GM19372 (cell line): ENCODE data around the gene CNFN.

Source experiments
- ATAC-seq: cut with Tn5 transposase; IDR thresholded peaks from one replicate; pipeline ENCODE4 v1.9.1; 2021; ENCODE audit warnings: mild to moderate bottlenecking, low read depth, moderate library complexity; ENCODE audit not compliant: unreplicated experiment

CNFN gene

DNA sequence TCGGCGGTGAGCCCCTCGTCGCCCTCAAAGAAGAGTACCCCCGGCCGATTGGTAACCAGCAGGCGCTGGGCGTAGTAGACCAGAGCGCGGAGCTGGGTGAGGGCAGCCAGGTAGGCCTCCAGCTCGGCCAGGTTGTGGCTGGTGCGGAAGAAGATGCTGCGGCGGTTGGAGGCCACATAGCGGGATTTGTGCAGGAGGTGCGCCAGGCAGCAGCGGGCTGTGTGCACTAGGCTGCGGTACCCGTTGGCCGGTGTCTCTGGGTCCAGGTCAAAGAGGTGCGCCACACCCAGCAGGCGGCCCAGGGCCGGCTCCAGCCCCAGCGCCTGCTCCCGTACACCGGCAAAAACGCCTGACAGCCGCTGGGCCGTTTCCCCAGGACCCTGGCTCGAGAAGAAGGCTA lies 20.3 kb upstream of the CNFN start:
- ATAC-seq, result no peak

DNA sequence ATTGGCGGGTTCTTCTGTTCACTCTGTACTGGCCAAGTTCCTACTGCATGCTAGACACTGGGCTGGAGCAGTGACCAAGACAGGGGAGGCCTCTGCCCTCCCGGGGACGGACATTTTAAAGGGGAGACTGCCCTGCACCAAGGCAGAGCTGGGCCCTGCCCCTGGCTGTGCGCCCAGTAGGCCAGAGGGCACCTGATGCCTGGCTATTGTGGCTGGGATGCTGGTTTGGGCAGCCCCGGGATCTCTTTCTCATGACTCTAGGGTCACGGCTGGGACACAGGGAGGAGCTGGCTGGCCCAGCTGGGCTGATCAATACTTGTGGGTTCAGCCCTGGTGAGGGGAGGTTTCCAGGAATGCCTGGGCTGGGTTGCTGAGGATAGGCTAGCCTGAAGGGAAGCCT lies 19.4 kb upstream of the CNFN start:
- no peak for ATAC-seq

DNA sequence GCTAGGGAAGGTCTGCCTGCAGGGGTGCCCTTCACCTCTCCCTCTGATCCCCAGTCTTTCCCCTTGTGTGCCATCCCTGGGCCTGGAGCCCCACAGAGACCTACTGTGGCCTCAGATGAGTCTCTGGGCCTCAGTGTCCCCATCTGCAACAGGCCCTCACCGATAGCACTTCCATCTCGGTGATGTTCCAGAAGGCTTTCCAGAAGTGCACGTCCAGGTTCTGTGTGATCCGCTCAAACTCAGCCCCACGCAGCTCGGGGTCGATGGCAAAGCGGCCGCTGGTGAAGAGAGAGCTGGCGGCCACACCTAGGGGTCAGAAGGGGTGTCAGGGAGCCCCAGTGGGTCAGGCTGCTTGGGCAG lies 17.7 kb upstream of the CNFN start:
- ATAC-seq, result no peak

DNA sequence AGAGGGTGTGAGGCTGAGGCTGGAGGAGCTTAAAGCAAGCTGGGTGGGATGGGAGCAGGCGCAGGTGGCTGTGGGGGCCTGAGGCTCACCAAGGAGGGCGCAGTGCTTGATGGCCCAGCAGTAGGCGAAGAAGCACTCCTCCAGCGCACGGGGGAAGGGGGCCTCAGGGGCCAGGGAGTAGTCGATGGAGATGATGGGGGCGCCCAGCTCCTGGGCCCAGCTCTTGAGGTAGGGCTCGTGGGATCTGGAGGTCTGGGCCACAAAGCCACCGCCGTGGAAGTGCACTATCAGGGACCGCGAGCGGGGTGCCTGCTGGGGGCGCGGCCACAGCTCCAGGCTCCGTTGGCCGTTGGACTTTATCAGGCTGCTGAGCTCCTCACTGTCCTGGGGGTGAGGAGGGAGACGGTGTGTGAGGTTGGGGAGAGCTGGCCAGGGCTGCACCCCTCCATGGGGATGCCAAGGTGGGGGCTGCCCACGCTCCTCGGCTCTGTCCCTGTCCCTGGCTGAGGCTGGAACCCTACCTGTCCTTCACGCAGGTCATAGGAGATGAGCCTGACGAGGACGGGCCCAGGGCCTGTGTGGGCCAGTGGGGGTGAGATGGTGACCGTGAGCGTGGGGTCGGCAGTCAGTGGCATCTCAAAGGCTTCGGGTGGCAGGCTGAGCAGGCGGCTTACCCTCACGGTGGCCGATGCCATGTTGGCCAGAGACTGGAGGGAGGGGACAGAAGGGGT lies 17.2 kb upstream of the CNFN start:
- no peak for ATAC-seq

DNA sequence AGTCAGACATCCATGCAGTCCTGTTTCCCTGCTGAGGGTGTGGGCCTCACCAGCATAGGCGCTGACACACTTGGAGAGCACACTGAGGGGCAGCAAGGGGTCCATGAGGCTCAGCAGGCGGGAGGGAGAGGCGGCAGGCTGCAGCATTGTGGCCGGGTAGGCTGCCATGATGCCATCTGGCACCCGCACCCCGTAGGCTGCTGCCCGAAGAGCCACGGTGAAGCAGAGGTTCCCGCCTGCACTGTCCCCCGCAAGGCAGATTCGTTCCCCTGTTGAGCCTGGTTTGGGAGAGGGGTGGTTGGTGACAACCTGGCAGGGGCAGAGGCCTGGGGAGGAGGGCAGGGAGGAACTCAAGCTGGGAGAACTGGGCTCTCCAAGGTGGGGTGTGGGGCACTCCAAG lies 16.0 kb upstream of the CNFN start:
- no peak for ATAC-seq

DNA sequence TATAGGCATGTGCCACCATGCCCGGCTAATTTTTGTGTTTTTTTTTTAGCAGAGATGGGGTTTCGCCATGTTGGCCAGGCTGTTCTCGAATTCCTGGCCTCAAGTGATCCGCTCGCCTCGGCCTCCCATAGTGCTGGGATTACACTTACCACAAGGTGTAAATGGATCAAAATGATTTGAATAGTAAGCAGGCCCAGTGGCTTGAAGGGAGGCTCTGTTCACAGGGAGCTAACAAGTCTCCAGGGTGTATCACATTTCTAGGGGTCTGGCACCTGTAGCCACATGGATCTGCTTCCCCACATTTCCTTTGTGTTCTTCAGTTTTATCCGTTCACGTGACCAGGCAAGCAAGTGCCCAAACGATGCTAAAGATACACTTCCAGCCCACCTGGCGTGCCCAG lies 13.5 kb upstream of the CNFN start:
- no peak for ATAC-seq

DNA sequence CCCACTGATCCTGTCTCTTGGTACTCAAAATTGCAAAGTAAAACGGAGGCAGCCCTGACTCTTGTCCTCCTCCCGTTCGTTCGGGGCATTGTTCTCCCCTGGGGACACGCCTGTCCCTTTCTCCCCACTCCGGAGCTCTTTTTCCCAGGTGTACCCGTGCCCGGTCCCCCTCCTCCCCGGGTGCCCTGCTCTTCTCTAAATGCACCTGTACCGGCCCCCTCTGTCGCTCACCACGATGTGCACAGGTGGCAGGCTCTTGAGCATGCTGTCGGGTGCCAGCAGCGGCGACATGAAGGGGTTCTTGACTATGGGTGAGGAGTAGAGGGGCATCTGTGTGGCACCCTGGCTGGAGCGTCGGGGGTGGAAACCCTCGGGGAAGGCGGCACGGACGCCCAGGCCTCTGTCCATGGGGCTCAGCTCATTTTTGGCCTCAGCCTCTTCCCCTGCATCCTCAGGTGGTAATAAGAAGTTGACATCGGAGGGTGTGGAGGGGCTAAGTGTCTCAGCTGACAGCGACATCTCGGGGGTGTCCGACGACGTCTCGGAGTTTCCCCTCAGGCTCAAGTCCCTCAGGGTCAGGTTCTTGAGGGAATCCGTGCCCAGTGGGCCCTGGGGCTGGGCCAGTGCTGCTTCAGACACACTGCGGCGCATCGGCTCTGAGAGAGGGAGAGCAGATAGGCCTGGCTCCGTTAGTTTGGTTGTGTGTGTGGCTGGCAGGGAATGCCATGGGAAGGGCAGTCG lies 12.4 kb upstream of the CNFN start:
- no peak for ATAC-seq

DNA sequence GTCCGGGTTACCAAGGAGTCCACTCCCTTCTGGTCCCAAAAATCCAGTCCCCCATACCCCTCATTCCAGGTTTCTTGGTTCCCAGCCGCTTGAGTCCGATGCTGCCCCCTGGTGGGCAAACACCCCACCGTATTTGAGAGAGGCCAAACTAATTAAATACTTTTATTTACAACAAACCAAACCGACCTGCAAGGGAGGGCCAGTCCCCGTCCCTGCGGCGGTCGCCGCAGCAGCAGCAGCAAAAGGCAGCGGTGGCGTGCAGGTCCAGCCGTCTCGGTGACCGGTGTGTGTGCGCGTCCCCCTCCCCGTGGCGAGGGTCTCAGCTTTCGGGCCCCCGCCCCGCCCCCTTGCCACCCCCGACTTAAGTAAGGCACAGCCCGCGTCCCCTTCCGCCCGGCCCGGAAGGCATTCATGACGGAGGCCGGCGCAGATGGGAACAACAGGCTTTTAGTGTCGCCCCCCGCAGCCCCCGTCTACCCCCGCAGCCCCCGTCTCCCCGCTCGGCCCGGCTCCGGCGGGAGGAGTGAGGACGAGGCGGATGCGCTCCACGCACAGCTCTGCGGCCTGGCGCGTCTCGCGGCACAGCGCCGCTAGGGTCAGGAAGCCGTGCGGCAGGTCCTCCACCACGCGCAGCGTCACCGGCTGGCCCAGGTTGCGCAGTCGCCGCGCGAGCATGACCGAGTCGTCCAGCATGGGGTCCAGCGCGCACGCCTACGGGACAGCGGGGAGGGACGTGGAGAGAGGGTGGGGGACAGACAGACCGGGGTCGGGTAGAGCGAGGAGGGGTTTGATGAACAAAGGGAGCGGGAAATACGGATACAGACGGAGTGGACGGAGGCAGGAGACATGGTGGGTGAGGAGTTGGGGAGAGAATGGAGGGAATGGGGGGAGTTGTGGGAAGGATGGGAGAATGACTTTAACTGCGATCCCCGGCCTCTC lies 11.5 kb upstream of the CNFN start:
- ATAC-seq, result no peak

DNA sequence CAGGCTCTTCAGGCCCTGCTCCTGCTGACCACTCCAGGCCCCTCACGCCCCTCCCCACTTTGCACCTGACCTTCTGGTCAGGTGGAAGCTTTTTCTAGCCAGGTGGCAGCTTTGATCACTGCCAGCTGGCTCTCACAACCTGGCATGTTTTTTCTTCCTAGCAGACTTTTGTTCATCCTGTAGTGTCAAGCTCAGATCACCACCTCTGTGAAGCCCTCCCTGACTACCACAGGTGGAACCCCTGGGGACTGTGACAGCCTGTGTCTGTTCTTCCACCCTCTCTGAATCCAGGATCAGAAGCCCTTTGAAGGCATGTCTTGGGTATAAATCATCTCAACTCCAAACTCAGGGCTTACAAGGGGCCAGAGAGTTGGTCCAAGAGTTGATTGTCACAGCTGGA lies 10.3 kb upstream of the CNFN start:
- ATAC-seq, result no peak

DNA sequence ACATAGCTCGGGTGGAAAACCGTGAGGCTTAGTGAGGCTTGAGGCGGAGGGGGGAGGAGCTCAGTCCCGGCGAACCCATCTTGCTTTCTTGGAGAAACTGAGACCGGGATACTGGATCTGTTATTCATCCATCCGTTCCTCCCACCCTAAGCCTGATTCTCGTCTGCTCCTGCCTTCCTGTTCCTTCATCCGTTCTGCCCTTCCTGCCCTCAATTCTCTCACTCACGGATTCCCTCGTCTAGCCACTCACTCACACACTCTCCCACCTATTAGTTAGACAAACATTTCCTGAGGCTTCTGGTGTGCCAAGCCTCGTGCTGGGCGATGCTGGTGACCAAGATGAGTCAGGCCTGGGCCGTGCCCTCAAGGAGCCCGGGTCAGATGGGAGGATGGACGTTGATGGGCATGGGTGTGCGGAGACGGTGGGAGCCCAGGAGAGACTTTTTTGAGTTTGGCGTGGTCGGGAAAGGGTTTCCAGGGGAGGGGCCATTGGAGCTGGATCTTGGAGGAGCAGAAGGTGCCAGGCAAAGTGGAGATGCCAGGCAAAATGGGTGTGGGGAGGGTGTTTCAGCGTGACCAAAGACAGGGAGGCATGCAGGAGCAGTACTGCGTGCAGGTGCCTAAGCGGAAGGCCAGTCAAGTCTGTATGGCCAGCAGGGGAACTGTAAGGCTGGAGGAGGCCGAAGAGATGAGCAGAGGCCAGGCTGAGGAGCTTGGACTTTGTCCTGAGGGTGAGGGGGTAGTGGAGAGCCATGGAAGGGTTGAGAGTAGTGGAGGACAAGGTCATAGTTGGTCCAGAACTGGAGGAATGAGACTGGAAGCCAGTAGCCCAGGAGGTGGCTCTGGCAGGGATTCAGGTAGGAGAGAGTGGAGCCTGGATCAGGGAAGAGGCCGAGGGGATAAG lies 7.4 kb upstream of the CNFN start:
- no peak for ATAC-seq

DNA sequence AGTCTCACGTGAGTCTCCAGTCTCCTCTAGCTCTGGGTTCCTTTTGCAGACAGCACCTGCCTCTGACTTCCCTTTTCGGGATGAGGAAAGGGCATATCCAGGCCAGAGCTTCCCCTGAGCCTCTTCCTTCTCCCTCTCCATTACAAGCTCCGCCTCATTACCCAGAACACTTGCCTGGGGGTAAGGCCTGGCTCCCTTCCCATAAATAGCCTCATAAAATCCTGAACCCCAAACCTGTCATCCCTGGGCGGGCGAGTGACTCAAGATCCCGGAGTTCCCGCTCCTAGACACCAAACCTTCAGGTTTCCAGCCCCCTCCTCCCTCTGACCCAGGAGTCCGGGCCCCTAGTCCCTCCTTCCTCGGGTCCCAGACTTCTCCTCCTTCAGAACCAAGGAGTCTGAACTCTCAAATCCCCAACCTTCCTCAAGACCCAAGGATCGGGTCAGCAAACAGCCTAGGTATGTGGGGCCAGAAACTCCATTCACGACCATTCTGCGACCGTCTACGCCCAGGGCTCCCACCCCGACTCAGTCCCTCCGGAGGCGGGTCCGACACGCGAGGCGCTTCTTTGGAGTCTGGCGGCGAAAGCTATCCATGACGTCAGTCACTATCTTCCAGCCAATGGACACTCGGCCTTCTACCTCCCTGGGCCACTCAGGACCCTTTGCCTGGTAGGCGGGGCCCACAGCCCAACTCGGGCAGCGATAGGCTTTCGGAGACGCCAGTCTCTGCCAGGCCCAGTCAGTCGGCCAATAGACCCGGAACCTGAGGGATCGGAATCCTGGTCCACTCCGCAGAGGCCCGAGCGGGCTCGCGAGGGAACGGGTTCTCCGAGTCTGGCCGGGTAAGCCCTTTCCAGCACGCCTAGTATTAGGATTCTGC lies 6.5 kb upstream of the CNFN start:
- peak; percentile 94 for ATAC-seq

DNA sequence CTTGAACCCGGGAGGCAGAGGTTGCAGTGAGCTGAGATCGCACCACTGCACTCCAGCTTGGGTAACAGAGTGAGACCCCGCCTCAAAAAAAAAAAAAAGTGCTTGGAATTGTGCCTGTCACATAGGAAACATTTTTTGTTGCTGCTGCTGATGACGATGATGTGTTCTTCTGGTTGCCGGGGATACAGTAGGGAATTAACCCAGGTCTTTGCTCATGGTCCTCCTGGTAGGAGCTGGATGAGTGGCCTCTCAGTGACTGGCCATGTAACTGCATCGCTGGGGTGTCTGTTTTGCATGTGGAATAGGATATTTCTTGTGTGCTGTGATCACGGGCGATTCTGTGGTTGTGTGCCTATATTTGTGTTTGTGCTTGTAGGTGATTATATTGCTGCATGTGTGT lies 4.7 kb upstream of the CNFN start:
- no peak for ATAC-seq

DNA sequence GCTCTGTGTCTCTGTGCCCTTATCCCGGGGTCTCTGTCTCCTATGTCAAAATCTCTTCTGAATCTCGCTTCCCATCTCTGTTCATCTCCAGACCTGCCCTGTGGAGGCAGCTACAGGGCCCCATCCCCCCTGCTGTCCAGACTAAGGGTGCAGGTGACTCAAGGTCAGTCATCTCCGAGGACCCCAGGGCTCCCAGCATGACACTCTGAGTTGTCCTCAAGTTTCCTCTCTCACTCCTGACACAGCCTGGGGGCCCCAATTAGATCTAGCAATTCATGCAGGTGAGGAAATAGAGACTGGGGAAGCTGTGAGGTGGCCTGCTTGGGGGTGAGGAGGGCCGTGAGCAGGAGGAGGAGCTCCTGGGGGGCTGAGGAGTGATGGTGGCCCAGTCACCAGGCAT lies 2.1 kb upstream of the CNFN start:
- no peak for ATAC-seq

DNA sequence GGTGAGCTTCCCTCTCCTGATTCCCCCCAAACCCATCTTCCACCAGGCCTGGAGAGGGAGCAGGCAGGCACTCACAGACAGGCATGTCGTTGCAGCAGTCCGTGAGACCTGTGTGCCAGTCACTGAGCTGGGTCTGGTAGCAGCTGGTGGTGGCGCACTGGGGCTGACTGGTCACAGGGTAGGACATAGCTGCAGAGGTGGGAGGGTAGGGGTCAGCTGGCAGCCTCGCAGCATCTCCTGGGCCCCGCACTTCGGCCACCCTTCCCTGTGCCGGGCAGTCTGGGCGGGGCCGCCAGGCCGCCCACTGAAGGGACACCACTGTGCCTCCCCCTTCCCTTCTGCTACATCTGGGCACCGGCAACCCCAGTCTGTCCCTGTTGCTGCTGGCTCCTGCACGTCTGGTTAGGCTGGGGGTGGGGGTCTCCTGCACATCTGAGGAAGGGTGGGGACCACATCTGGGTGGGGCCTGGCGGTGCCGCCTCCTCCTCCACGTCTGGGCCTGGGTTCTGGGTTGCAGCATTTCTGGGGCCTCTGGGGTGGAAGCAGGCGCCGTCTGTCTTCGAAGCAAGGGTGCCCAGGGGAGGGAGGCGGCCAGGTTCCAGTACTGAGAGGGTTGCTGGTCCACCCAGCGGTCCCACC lies 1.1 kb downstream of the CNFN start:
- ATAC-seq, result no peak

DNA sequence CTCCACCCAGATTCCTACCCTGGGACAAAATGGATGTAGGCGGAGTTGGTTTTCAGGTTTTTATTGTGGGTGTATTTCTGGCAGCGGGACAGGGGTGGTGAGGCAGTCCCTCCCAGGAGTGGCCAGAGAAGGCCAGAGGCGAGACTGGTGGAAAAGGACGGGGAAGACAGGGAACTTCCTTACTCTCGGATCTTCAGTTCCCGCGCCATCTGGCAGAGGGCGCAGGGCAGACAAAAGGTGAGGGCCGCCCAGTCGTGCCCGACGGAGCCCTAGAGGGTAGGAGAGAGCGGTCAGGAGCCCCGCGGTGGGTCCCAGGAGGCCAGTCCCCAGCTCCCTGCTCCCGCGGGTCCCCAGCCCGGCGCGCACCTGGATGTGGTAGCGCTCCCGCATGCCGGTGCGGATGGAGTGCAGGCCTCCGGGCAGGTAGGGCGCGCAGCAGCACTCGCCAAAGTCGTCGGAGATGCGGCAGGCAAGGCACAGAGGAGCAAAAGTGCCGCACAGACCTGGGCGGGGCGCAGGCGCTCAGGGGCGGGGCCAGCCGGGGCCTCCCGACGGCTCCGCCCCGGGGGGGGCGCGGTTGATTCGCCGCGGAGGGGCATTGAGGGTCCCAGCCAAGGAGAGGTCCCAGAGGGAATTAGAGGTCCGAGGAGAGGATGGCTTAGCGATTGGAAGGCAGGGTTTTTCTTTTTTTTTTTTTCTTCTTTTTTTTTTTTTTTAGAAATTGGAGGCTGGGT lies 3.0 kb downstream of the CNFN start:
- ATAC-seq, result no peak

DNA sequence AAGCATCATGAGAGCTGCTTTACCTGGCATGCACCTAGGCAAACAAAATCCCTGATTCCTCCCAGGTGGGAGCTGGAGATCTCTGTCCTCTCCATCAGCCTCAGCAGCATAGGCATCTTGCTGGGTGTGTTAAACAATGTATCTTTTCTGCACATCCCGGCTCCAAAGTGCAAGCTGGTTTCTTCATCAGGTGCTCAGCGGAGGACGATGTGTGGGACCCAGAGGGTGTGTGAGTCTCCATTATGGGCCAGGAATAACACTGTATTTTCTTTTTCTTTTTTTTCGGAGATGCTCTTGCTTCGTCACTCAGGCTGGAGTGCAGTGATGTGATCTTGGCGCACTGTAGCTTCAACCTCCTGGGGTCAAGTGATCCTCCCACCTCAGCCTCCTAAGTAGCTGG lies 9.9 kb downstream of the CNFN start:
- no peak for ATAC-seq

DNA sequence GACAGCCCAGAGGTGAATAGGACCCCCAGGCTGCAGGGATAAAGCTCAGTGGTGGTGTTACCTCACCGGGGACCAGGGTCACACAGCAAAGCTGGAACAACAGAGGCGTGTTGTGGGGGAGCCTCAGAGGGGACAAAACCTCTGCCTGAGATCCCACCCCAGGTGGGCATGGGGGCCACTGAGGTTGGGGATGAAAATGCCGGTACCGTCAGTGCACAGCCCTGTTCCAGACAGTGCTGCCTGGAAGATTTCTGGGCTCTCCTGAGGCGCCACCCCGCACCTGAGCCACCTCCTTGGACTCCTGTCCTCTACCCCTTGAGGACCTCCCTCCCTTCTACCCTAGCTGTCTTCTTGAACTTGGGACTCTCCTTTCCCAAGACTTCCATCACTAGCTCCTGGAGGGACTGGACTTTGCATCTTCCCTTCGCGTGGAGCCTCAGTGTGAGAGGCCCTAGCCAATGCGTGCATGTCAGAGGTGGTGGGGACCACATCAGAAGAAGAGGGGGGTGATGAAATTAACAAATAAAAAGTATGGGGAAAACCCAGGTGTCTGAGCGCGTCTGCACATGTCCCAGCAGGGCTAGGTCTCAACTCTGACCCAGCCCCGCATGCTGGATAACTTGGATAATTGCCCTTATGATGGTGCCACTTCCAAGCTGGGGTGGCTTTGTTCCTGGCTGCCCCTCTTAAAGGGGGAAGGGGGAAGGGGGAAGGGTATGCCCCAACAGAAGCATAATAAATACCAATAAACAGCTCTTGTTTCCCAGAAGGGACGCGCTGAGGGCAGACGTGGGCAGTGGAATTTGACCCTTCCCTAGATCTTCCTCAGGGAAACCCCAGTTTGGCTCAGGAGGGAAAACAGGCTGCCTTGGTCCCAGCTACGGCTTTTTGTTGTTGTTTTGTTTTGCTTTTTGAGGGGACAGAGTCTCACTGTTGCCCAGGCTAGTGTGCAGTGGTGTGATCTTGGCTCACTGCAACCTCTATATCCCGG lies 11.6 kb downstream of the CNFN start:
- no peak for ATAC-seq
